ENCODE results near the gene HYAL2.

Gene HYAL2

GRCh38 chr3:50320853-50321335 lies 1.7 kb downstream of the HYAL2 start:
- no peak for TF ChIP-seq CTCF (IDR thresholded peaks at IDR 0.05; ENCODE audit: borderline replicate concordance, extremely low read depth, low read length, poor library complexity, severe bottlenecking)
- H4K20me1 ChIP-seq (ENCODE audit: insufficient read depth, low read length) = peaks cover 19% of the 10 kb centered on the region; the same call in 1 of the 2 replicates
- peak overlapping the region; percentile 100 for H3K27ac ChIP-seq (ENCODE audit: low read length)
- peak overlapping the region; percentile 62 for H3K9ac ChIP-seq (ENCODE audit: low read depth, low read length)
- H3K27me3 ChIP-seq (ENCODE audit: insufficient read depth, low read length, poor library complexity) = no peaks in the 10 kb centered on the region
- peaks cover 25% of the 10 kb centered on the region for H3K79me2 ChIP-seq (ENCODE audit: insufficient read depth, low read length)
- peak overlapping the region; percentile 78 for H3K4me2 ChIP-seq (ENCODE audit: insufficient read depth, low read length)
- H3K4me1 ChIP-seq (ENCODE audit: insufficient read depth, low read length) = peaks cover 45% of the 10 kb centered on the region
- H3K9me3 ChIP-seq (ENCODE audit: insufficient read depth, low read length, severe bottlenecking) = no peaks in the 10 kb centered on the region
- peak overlapping the region; percentile 100 for H2AFZ ChIP-seq (ENCODE audit: low read depth, low read length)
- H3K36me3 ChIP-seq (ENCODE audit: insufficient read depth, low read length) = peaks cover 56% of the 10 kb centered on the region
- ATAC-seq (ENCODE audit: insufficient read depth, low read depth) (peak; percentile 69), DNase-seq (peak; percentile 80)
- H3K4me3 ChIP-seq (ENCODE audit: low read depth in 1 of 2, low read length in 2 of 2) = peak overlapping the region; percentile 44 to 74

- peaks cover 52% of the 10 kb centered on the region for H3K36me3 ChIP-seq (ENCODE audit: insufficient read depth, low read length)
- ATAC-seq (ENCODE audit: insufficient read depth, low read depth) (no peak), DNase-seq (no peak)
- H3K27me3 ChIP-seq (ENCODE audit: insufficient read depth, low read length, poor library complexity) = no peaks in the 10 kb centered on the region
- peak overlapping the region; percentile 62 for H3K9ac ChIP-seq (ENCODE audit: low read depth, low read length)
- peak overlapping the region; percentile 78 for H3K4me2 ChIP-seq (ENCODE audit: insufficient read depth, low read length)
- H3K4me1 ChIP-seq (ENCODE audit: insufficient read depth, low read length) = peaks cover 42% of the 10 kb centered on the region
- no peaks in the 10 kb centered on the region for H3K9me3 ChIP-seq (ENCODE audit: insufficient read depth, low read length, severe bottlenecking)
- peaks cover 19% of the 10 kb centered on the region; the same call in 1 of the 2 replicates for H4K20me1 ChIP-seq (ENCODE audit: insufficient read depth, low read length)
- H3K27ac ChIP-seq (ENCODE audit: low read length) = peak overlapping the region; percentile 100
- peak overlapping the region; percentile 44 to 74; a peak in 3 of 4 replicates for H3K4me3 ChIP-seq (ENCODE audit: low read depth in 1 of 2, low read length in 2 of 2)
- H2AFZ ChIP-seq (ENCODE audit: low read depth, low read length) = peak overlapping the region; percentile 100
- H3K79me2 ChIP-seq (ENCODE audit: insufficient read depth, low read length) = peaks cover 24% of the 10 kb centered on the region
- TF ChIP-seq CTCF (IDR thresholded peaks at IDR 0.05; ENCODE audit: borderline replicate concordance, extremely low read depth, low read length, poor library complexity, severe bottlenecking) = no peak
- no peak for TF ChIP-seq EZH2 (IDR thresholded peaks at IDR 0.05; ENCODE audit: borderline replicate concordance, low read depth, low read length, severe bottlenecking)
Measured at GRCh38 chr3:50319894-50320625, 2.5 kb downstream of the HYAL2 start.

DNA sequence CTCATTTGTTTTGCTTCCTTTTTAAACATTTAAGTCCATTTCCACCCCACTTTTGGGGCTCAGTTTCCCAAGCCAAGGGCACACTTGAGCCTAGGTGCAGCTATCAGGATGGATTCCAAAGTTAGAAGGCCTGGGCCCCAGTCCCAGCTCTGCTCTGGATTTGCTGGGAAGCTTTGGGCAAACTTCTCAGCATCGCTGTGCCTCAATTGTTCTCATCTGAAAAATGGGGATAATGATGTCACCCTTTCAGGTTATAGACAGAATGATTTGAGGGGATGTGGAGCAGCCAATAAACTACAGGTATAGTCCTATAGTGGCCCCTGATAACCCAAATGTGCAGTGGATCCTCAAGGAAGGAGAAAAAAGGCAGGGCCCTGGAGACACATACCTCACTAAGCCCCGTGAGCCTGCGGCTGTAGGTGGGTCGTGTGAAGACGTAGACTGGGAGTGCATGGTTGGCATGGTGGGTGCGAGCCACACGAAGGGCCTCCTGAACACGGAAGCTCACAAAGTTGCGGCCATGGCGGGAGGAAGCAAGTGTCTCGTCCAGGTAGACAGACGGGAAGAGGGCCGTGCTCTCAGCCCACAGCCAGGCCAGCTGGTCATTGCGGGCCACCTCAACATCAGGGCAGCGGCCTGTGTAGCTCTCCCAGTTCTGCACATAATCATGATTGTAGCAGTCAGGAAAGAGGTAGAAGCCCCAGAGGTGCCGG lies 3.2 kb downstream of the HYAL2 start:
- Histone ChIP-seq H3K4me3 (ENCODE audit: low read depth in 1 of 2, low read length in 2 of 2) (peak overlapping the region in 1 of 2 experiments; percentile 74; a peak in 2 of 4 replicates), H3K9ac (ENCODE audit: low read depth, low read length) (no peak overlapping the region), H3K27me3 (ENCODE audit: insufficient read depth, low read length, poor library complexity) (no peaks in the 10 kb centered on the region), H2AFZ (ENCODE audit: low read depth, low read length) (no peak overlapping the region), H3K36me3 (ENCODE audit: insufficient read depth, low read length) (peaks cover 48% of the 10 kb centered on the region), H3K4me1 (ENCODE audit: insufficient read depth, low read length) (peaks cover 42% of the 10 kb centered on the region), H3K4me2 (ENCODE audit: insufficient read depth, low read length) (peak overlapping the region; percentile 78; the same call in 1 of the 2 replicates), H4K20me1 (ENCODE audit: insufficient read depth, low read length) (peaks cover 19% of the 10 kb centered on the region; the same call in 1 of the 2 replicates), H3K27ac (ENCODE audit: low read length) (no peak overlapping the region), H3K79me2 (ENCODE audit: insufficient read depth, low read length) (peaks cover 24% of the 10 kb centered on the region), H3K9me3 (ENCODE audit: insufficient read depth, low read length, severe bottlenecking) (no peaks in the 10 kb centered on the region)
- ATAC-seq (ENCODE audit: insufficient read depth, low read depth) = no peak
- TF ChIP-seq EZH2 (IDR thresholded peaks at IDR 0.05; ENCODE audit: borderline replicate concordance, low read depth, low read length, severe bottlenecking) = no peak
- TF ChIP-seq CTCF (IDR thresholded peaks at IDR 0.05; ENCODE audit: borderline replicate concordance, extremely low read depth, low read length, poor library complexity, severe bottlenecking) = no peak
- no peak for DNase-seq
